NOMO-1 treated with dmso at 0.1 percent for 144 hours (cell line): ENCODE measurements around the gene USP9X.
"Not testable (repeated sequence)": the region's sequence is repeated elsewhere in the genome, so short reads cannot be mapped to it uniquely, and the experiment has no call there.

Source experiments
- DNase-seq: peaks from one replicate; lab custom pipeline; 2025; ENCODE audit not compliant: unreplicated experiment; lab: John Stamatoyannopoulos, UW

The USP9X gene

DNA sequence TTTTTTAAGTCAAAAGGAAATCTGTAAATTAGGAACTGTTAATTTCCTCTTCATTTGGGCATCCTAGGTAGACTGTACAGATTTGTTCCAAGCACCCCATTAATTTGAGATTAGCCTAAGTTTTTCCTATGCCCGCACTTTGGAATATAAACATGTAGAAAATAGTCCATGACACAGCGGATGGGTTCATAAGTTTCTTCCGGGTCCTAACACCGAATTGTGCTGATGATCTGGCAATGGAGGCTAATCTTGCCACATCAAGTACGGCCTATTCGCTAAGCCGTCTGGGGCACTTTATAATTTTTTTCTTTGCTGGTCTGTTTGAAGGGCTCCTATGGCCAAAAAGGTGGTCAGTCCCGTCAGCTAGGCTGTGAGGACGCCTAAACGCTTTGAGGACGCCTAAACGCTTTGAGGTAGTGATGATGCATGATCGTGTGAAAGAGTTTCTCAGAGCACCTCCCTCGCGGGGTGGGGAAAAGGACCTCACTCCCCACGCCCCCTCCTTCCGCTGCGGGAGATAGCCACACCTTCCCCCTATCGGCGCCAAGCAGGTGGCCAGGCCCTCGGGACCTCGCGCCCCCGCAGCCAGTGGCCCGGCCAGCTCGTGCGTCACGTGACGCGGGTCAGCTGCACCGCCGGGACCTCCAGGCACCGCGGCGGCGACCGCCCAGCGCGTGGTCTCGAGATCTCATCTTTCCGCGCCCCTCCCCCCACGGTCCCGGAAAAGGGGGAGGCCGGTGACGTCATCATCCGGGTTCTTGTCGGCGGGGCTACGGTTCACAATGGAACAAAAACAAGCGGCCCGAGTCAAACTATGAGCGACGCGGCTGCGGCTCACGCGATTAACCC is 977 bp upstream of the USP9X start:
- peak; percentile 95 for DNase-seq

DNA sequence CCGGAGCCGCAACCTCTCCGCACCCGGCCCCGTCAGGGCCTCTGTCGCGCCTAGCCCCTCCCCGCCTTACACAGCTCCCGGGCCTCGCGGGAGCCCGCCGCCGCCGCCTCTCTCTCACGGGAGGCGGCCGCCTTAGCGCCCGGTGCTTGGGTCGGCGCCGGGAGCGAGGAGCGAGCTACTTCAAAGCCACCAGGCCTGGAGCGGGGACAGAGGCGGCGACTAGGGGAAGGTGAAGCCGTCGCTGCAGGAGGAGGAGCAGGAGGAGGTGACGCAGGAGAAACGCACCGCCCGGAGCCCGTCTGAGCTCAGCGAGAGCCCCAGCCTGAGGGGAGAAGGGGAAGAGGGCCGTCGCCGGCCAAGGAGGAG is 250 bp downstream of the USP9X start:
- peak; percentile 75 for DNase-seq

DNA sequence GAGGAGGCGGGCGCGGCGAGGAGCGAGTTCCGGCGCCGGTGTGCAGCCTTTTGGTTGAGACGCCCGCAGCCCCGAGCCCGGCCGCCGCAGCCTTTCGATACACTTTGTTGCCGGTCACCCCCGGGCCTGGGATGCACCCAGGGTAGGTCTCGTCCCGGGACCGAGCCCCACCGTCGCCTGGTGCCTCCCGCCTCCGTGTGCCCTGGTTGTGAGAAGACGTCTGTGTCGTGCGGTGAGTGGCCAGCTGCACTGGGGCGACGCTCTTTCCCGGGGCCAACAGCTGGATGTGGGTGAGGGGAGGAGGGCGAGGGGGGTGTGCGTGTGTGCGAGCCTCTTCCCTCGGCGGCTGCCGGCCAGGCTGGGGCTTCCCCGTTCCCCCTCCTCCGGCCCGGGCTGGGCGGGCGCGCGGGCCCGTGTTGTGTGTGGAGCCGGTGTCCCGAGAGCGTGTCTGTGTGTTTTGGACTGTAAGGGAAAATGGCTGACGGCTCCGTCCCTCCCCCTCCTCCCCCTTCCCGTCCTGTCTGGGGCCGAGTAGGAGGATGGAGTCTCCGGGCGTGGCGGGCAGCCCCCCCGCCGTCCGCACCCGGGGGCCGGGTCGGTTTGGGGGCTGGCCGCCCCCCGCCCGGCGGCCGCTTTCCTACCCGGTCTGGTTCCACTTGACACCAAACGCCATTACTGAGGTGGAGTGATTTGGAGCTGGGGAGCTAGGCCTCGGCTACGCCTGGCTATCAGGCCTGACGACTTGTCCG is 807 bp downstream of the USP9X start:
- no peak for DNase-seq

DNA sequence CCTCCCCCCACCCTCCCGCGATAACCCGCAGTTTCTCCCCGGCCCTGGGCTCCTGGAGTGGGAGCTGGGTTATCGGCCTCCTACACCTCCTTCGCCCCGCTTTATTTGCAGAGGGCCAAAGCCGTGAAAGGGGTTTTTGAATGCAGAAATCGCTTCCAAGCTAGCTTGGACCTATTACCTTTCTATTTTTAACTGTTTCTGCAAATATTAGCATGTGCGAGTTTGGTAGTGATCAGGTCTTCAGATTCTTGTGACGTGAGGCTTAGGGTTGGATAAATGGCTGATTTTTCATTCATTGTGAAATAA is 1.3 kb downstream of the USP9X start:
- DNase-seq, result no peak

DNA sequence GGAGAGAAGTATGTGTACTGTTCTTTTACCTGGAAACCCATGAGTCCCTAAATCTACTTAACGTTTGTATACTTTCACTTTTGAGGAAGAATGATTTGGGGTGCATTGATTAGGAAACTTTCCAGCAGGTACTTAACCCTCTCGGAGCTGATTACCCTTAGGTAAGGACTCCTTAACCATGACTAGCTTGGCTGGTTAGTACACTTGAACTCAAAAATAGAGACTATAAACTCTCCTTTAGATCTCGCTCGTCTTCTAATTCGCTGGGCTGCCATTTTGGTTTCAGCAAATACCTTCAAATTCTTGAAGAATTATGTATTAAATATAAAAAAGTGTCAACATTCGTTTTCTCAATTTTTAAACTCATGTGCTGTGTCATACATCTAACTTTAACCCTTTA is 2.0 kb downstream of the USP9X start:
- no peak for DNase-seq

DNA sequence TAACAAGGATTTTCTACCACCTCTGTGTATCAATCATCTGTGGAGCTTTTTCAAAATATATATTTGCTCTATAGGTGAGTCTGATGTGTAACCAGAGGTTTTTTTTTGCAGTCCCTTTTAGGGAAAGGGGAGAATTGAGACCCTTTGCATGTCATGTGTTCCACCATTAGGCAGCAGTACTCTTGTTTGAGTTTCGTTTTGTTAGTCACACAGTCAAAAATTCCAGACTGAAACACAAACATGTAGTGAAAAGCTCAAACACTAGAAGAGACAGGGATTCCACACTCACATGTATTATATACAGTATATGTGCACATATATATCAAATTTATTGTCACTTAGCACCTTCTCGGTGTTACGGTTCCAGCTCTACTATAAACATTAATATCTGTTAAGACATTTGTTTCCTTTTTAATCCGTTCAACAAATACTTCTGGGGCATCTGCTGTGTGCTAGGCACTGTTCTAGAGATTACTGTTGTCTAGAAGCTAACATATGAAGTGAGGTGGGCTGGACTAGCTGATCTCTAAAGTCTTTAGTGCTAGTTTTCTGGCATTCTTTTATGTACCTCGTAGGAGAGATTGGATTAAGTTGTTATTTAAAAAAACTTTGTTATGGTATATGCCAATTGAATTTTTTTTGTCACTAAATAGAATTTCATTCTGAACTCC is 5.5 kb downstream of the USP9X start:
- no peak for DNase-seq

DNA sequence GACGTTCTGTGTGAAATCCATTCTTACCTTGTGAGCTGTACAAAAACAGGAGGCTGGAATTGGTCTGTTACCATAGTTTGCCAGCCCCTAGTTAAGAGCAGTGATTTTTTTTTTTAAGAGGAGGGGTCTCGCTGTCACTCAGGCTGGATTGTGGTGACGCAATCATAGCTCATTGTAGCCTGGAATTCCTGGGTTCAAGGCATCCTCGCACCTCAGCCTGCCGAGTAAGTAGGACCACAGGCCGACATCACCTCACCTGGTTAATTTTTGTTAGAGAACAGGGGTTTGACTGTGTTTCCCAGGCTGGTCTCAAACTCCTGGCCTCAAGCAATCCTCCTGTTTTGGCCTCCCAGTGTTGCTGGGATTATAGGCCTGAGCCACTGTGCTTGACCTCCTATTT is 7.5 kb downstream of the USP9X start:
- no peak for DNase-seq

DNA sequence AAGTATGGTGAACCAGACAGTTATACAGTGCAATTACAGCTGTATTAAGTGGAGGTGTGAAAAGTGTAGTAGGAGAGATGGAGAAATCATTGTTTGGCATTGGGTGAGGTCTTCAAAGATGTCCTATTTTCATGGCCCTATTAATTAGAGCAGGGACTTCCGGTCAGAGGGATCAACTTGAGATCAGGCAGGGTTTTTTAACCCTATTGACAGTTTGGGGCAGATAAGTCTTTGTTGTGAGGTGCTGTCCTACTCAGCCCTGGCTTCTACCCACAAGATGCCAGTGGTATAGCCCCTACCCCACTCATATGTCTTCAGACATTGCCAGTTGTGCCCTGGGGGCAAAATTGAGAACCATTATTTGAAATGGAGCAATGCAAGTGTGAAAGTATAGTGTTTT is 9.9 kb downstream of the USP9X start:
- DNase-seq, result no peak

DNA sequence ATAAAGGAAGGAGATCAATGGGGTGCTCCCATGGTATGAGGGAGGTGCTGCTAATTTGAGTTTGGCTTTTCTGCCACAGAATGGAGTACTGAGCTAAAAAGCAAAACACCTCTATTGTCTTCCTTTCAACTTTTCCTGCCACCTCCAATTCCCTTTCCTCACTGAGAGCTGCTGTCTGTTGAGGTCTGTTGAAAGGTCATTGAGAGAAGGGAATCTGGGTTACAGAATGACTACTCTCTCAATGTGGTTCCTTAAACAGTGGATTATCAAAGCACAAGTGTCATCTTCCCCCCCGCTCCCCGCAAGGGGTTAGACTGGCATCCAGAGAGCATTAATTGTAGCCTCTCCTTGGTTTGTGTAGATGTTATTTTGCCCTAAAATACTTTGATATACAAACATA is 10.7 kb downstream of the USP9X start:
- no peak for DNase-seq

DNA sequence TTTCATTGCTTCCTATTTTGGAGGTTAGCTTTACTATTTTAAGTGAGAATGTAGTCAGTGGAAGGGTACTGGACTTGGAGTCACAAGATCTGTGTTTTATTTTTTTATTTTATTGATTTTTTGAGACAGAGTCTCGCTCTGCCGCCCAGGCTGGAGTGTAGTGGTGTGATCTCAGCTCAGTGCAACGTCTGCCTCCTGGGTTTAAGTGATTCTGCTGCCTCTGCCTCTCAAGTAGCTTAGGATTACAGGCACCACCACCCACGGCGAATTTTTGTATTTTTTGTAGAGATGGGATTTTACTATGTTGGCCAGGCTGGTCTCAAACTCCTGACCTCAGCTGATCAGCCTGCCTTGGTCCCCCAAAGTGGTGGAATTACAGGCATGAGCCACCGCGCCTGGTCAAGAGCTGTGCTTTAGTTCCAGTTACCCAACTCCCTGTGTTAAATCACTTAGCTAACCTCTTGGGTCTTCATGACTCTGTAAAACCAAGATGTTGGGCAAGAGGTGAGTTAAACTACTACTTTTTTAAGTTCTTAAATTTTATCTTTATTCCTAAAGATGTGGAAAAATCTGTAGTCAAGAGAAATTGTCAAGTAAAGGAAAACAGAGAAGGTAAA is 11.2 kb downstream of the USP9X start:
- no peak for DNase-seq

DNA sequence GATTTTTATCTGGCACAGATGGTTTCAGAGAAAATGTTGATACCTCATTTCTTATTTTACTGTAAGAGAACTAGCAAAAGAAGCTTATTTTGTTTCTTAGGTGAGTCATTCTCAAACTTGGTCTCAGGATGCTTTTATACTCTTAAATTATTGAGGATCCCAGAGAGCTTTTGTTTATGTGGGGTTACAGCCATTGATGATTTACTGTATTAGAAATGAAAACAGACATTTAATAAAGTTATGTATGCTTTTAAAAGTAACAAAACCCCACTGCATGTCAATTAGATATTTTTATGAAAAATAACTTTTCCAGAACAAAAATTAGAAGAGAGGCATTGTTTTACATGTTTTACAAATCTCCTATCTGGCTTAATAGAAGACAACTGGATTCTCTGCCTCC is 12.1 kb downstream of the USP9X start:
- DNase-seq, result no peak

DNA sequence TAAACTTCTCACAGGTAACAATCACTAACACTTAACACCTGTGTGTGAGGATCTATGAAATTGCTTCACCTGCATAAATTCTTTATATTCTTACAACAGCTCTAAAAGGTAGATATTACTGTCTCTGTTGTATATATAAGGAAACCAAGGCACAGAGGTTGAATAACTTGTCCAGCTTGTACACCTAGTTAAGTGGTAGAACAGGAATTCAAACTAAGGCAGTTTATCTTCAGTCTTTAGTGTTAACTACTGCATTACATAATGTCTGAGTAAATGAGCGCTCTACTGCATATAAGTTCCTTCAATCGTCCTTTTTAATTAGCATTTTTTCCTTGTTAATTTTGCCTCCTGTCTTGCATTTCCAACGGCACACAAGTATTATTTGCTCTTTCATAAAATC is 15.0 kb downstream of the USP9X start:
- DNase-seq, result no peak

DNA sequence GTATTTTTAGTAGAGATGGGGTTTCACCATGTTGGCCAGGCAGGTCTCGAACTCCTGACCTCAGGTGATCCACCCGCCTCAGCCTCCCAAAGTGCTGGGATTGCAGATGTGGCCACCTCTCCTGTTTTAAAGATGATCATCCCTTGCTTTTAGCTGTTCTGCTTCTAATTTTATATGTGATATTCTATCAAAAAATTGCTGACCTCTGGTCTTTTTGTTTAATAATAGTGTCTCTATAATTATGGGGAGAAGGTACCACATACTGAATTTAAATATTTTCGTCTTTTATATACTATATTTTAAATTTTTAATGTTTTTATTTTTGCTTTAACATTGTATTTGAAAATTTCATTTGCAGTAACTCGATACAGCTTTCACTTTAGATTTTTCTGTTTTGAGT is 15.6 kb downstream of the USP9X start:
- no peak for DNase-seq

DNA sequence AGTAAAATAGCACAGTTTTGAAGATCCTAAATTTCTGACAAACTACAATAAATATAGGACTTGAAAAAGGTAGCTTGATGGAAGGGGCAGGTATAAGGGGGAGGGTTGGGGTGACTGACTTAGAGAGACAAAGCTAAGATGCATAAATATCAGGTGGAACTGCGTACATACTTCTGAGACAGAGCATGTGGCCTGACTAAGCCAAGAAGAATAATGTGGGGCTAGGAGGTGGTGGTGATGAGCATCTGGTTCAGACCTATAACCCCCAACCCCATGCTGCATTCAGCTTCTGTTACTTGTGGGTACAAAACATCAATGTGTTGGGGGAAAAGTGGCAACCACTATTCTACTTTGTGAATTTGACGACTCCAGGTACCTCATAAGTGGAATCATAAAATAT is 19.8 kb downstream of the USP9X start:
- DNase-seq, result no peak

DNA sequence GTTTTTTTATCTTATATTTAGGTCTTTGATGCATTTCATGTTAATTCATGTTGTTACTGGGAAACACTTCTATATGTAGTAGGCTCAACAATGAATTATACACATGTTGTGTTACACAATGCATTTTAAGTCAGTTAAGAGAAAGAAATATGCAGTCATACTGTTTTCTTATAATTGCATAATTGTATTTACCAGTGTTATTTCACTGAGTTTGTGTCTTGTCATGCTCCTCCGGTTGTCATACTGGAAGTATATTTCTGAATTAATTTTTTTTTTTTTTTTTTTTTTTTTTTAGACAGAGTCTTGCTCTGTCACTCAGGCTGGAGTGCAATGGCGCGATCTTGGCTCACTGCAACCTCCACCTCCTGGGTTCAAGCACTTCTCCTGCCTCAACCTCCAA is 21.0 kb downstream of the USP9X start:
- DNase-seq, result not testable (repeated sequence)

DNA sequence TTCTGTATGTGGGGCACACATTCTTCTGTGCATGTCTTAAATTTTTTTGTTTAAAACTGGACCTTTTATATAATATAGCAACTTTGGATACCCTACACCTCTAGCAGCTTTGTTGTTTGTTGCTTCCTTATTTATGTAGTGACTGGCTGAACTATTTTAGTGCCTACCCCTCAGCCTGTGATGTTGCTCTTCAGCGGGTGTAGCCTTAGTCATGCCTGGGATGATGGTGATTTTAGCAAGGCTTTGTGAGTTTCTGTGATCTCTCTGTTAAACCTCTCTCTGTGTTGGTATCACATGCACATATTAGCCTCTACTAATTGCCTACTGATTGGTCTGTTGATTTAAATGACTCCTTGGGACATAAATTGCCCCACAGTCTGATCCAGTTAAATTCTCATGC is 22.8 kb downstream of the USP9X start:
- no peak for DNase-seq

DNA sequence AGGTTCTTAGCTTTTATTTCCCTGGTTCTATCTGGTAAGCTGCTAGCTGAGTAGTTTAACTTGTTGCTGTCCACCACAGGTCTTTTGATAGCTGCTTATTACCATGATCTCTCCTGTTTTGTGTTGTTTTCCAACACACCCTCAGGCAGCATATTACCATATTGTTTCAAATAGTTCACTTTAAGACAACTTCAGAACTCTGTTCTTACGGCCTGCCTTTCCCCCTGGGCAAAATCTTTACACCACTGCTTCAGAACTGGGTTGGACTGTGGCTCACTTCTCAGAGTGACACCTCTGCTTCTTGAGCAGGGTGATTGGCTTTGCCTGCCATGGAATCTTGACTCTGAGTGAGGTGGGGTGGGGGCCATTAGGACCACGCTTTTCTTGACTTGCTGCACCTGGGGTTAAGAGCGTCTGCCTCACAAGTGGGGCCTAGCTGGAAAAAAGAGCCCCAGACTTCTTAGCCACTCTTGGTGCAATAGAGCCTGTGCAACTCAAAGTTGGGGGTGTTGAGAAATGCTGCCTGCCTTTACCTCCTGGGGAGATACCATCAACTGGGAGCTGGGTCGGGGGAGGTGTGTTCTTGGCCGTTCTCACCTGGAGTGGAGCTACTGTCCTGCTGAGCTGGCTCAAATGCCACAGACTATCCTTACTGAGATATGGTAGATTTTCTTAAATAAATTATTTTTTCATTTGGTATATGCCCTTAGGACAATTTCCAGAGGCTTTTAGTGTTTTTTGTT is 23.4 kb downstream of the USP9X start:
- DNase-seq, result no peak

DNA sequence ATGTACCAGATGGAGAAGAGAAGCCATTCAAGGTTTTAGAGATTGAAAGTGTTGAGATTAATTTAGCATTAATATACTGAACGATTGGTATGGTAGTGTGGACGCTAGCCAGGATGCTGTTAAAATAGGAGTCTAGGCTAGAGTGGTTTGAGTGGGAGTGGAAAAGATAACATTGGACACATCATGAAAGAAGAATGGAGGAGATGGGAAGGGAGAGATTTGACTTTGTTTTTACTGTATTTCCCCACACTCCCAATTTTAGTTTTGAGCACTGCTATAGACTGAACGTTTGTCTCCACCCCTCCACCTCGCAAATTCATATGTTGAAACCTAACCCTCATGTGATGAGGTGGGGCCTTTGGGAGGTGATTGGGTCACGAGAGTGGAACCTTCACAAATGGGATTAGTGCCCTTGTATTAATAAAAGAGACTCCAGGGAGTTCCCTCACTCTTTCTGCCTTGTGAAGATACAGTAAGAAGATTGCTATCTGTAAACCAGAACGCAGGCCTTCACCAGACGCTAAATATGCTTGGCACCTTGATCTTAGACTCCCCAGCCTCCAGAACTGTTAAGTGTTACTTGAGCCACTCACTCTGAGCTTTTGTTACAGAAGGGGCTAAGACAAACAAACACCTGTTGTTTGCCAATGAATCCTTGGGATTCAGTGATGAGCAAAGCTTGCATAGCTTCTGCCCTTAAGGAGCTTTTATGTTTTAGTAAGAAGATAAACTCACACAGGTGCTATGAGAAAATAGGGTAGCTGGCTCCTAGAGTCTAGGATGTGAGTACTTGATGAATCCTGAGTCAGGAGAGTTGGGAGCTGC is 25.8 kb downstream of the USP9X start:
- DNase-seq, result no peak

DNA sequence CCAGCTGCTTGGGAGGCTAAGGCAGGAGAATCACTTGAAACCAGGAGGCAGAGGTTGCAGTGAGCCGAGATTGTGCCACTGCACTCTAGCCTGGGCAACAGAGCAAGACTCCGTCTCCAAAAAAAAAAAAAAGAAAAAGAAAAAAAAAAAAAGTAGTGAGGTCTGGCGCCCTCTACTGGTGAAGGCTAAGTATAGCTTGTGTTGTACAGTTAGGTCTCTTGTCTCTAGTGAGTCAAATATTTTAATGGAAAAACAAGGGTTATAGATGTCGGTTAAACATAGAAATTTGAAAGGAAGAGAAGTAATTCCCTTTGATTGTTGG is 29.8 kb downstream of the USP9X start:
- DNase-seq, result not testable (repeated sequence)

DNA sequence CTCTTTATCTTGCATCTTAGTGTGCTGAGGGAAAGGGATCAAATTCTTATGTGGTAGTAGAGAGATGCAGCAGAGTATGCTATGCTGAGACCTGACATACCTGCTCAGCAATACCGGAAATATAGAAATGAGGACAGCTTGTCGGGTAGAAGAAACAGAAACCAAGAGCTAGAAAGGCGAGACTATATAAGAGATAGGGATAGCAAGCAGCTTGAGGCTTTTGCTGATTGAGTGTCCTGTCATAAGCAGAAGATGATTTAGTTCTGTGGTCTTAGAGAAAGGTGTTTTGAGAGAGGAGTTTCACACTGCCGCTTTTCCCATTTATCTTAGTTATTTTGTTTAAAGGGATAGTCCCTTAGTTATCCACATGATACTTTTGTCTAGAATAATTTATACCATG is 31.7 kb downstream of the USP9X start:
- no peak for DNase-seq
